Activated T-cell treated with anti-CD3 and anti-CD28 coated beads, Interleukin-2, amount 50 U/mL, for 1 hour (primary cell): Measurements from ENCODE around the gene PPP4C.
"Not testable (repeated sequence)": the region's sequence is repeated elsewhere in the genome, so short reads cannot be mapped to it uniquely, and the experiment has no call there.

Experiments used
- DNase-seq: peaks from one replicate; pipeline ENCODE4 v3.0.0-alpha.2; 2020

The PPP4C gene

GRCh38 chr16:30075503-30076275 is at the start of gene PPP4C:
Gene PPP4C (plus strand): TSS chr16:30075994. CDS start chr16:30076378, 384 bp downstream.
- peak; percentile 89 for DNase-seq

DNA sequence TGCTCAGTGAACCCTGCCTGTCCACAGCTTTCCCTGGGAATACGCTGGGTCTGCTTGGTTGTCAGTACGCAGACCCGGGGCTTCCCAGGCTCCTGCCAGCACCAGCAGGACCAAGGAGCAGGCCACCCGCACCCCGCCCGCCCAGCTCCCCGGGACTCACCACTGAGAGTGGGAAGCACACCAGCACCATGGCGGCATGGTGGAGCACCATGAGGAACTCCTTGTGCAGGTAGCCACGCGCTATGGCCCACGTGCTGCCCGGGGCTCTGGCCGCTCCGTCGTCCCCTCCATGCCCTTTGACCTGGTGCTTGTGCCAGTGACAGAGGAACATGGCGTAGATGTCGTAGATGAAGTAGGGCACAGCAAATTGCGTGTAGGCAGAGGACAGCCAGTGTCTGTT is 49.3 kb upstream of the PPP4C start:
- DNase-seq = no peak

GRCh38 chr16:30027588-30028437 is 48.0 kb upstream of the PPP4C start:
- no peak for DNase-seq

- no peak for DNase-seq
These were observed 47.2 kb upstream of the PPP4C start for GRCh38 chr16:30028438-30029076.

DNA sequence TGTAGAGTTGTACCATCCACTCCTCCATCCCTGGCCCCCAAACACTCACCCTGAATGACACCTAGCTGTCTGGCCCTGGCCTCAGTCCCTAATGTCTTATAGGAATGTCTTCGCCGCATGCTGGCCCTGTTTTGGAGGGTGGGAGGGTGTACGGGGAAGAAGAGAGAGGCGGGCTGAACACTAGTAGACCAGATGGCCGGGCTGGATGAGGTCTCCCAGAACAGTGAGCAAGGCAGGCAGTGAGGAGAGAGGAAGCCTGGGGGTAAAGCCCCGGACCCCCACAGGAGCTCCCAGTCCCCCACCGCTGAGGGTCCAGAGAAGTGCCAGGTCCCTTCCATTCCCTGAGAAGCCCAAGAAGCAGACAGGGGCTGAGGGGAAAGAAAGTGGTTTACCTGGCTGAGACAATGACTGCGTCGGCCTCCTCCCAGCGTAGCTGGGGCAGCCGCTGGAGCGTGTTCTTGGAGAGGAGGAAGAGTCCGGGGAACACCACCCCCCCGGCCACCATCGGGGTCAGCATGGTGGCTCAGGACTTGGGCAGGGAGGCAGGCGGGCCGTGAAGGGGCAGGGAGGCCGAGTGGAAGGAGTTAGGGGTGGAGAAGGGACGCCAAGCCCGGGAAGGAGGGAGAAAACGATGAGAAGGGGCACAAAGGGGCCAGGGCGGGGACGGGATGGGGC is 45.6 kb upstream of the PPP4C start:
- no peak for DNase-seq

GRCh38 chr16:30030841-30031413 is 44.9 kb upstream of the PPP4C start, which contains the start of gene TLCD3B:
Gene TLCD3B (minus strand): TSS chr16:30031271. CDS start chr16:30030527, 744 bp downstream.
- no peak for DNase-seq

DNA sequence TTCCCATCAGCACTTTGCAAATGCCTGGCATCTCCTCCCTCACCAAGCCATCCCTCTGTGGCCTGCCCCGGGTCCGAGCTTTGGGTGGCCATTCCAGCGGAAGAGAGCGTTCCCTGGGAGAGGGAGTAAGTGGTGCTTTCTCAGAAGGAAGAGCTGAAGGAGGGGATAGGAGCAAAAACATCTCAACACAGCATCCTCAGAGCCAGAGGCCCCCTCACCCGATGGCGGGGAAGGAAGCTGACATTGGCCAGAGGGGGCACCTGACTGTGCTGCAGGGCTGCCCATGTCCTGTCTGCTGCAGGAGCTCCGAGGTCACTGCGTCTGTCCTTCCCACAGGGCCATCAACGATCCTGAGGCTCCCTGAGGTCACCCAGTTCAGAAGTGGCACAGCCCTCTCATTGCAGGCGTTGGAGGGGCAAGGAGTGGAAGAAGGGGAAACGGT is 44.3 kb upstream of the PPP4C start:
- DNase-seq = no peak

GRCh38 chr16:30032083-30032819 is 43.5 kb upstream of the PPP4C start:
- DNase-seq = peak; percentile 58

DNA sequence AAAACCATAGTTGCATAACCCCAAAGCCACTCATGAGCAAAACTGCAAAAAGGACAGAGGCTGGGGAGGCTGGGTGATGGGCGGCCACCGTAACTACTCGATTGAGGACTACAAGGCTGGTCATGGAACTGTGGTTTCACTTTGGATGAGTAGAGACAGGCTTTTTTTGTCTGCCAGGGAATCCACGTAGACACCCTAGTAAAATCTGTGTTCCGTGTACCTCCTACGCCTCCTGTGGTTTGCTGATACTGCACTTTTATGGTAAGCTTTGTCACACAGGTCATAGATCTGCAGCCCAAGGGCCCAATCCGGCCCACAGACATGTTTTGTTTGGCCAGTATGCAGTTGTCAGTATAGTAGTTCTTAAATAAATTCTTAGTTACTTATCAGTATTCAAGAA is 42.5 kb upstream of the PPP4C start:
- no peak for DNase-seq

- DNase-seq = no peak
These were observed 35.6 kb upstream of the PPP4C start for GRCh38 chr16:30040221-30040620.

DNA sequence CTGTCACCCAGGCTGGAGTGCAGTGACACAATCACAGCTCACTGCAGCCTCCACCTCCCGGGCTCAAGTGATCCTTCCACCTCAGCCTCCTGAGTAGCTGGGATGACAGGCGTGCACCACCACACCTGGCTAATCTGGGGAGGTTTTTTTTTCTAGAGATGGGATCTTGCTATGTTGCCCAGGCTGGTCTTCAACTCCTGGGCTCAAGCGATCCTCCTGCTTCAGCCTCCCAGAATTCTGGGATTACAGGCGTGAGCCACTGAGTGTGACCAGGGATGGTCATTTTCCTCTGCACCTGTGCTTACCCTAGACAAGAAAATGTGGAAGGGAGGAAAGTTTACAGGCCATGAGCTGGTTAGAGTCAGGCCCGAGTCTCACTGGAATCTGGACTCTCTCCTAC is 35.1 kb upstream of the PPP4C start:
- DNase-seq = not testable (repeated sequence)

DNA sequence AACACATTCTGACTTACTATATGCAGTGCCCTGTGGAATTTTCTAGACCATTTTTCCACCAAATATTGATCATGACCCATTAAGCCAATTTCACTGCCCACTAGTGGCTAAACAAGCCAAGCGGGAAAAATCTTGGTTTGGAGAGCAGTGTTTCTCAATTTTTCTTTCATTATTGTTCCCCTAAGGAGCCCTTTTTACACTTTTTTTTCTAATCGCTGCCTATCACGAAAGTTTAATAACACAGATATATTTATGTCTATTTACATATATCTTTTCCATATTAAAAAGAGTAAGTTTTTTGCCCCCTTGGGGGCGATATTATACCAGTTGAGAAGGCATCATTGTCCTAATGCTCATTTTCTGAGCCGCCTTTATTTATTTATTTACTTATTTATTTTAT is 34.0 kb upstream of the PPP4C start:
- DNase-seq = no peak

GRCh38 chr16:30046178-30046577 is 29.6 kb upstream of the PPP4C start:
- DNase-seq = no peak

DNA sequence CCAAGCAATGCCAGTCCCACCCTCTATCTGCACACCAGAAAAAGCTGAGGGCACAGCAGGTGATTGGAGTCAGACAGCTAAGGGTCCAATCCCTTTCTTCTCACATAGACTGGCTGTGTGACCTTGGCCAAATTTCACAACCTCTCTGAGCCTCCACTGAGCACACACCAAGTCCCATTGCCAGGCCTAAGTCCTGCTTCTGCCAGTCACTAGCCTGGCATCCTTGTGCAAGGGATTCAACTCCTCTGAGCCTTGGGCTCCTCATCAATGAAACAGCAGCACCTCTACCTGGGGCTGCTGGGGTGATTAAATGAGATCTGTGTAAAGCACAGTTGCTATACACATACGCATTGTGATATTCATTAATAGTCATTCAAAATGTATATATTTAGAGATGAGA is 29.2 kb upstream of the PPP4C start:
- DNase-seq = no peak

DNA sequence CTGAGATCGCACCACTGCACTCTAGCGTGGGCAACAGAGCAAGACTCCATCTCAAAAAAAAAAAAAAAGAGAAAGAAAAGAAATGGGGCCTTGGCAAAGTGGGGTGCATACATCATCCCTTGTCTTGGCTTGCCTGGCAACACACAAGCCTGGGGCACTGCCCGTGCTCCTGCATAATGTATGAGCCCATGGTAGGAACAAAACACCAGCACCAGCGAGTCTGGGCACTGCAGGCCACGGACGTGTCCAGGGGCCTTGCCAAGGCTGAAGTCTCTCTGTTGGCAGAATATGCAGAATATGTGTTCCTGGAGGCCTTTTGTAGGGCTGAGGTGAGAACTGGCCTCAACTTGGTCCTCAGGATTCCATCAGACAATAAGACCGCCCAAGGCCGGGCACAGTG is 25.9 kb upstream of the PPP4C start:
- no peak for DNase-seq

DNA sequence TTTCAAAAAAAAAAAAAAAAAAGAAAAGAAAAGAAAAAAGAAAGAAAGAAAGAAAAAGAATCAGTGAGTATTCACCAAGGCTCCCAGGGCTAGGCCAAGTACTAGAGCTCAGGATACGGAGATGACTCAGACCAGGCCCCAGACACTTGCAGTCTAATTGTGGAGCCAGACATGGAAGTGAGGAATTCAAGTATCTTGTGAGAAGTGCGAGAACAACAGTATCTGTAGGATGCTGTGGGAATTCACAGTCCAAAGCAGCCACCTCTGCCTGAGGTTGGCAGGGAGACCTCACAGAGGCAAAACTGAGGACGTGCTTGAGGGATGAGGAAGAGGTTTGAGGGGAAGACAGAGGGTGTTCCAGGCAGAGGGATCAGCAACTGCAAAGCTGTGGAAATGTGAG is 24.3 kb upstream of the PPP4C start:
- no peak for DNase-seq

GRCh38 chr16:30052671-30053372 is 23.0 kb upstream of the PPP4C start:
- peak; percentile 85 for DNase-seq

DNA sequence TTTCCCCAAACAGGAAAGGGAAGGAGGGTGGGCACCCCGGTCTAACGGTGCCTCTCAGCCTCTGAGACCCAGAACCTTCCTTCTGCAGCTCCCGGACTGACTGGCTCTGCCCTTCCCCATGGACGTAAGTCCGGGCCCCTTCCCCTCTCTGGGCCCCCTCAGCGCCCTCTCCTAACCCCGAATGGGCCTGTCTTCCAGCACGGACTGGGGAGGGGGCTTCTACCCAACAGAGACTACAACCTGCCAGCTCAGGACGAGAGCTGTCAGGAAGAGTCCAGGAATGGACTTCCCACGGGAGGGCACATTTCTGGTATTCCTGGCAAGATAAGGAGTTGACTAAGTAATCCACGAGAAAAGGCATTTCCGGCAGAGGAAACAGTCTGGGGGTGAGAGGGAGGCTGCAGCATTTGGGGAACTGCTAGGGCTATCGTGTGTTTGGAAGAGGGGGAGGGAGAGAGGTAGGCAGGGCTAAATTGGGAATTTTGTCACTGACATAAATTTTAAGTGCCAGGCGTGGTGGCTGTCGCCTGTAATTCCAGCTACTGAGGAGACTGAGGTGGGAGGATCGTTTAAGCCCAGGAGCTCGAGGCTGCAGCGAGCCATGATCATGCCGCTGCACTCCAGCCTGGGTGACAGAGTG is 22.3 kb upstream of the PPP4C start:
- DNase-seq = no peak

- DNase-seq = no peak
These were observed 21.3 kb upstream of the PPP4C start for GRCh38 chr16:30054451-30054850.

DNA sequence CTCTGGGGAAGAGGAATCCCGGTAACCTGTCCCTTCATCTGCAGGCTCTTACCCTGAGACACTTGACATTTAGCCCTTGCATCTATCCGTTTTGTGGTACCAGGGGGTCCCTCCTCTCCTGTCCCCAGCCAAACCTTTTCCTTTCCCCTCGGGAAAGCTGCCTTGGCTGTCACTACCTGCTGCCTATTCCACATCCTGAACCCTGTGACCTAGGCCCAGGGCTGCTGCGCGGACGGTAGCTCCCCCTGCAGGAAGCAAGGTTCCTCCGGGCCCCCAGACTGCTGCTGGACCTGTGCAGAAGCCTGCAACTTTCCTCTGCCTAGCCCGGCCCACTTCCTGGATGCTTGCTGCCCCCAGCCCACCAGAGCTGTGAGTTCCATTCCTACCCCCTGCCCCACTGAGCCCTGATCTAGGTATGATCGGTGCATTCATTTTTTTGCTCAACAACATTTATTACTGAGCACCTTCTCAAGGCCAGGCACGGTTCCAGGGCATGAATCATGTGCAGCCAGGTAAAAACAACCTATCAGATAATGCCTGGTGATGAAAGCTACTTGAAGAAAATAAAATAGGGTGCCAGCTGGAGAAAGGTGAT is 20.7 kb upstream of the PPP4C start:
- peak; percentile 59 for DNase-seq
